HG02943 (cell line): Measurements from ENCODE around the gene ABHD3.
A peak's percentile ranks its signal among the peaks of the same experiment; 100 is the strongest.
"Not testable (repeated sequence)": the region's sequence is repeated elsewhere in the genome, so short reads cannot be mapped to it uniquely, and the experiment has no call there.

Source experiments
- ATAC-seq: cut with Tn5 transposase; IDR thresholded peaks from one replicate; pipeline ENCODE4 v1.9.1; 2021; ENCODE audit warnings: mild to moderate bottlenecking, low read depth, moderate library complexity; ENCODE audit not compliant: unreplicated experiment

ABHD3 gene, protein sequence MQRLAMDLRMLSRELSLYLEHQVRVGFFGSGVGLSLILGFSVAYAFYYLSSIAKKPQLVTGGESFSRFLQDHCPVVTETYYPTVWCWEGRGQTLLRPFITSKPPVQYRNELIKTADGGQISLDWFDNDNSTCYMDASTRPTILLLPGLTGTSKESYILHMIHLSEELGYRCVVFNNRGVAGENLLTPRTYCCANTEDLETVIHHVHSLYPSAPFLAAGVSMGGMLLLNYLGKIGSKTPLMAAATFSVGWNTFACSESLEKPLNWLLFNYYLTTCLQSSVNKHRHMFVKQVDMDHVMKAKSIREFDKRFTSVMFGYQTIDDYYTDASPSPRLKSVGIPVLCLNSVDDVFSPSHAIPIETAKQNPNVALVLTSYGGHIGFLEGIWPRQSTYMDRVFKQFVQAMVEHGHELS

DNA sequence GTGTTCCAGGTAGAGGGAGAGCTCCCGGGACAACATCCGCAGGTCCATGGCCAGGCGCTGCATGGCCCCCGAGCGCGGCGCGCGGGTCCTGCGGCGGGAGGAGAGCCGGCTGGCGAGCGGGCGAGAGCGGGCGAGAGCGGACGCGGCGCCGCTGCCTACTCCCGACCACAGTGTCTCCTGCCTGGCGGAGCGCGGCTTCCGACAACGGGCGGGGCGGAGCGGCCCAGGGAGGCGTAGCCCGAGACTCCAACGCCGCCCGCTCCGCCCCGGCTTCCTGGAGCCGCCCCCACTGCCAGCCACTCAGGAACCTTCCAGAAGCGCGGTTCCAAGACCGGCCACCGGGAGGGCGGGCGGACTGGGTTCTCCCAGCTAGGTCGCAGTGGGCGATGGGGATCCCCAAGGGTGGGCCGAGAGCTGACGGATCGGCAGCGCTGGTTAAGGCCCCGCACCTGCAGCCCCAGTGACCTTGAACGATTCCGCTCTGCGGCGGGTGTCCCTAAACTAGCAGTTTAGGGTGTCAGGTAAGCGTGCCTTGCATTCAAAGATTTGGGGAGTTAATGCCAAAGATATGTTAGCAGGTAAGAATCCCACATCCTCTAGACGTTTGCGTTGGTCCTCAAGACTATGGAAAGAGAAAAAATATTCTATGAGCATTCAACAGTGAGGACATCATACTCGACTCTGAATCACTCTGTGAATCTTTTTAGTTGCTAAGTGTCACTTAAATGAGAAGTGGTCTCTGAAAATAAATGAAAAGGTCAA, at the start of gene ABHD3:
TSS of gene ABHD3 (minus strand) at position 172 of the 762 bp plus-strand sequence. CDS start at position 63, 109 bp downstream.
- ATAC-seq, result peak; percentile 88

DNA sequence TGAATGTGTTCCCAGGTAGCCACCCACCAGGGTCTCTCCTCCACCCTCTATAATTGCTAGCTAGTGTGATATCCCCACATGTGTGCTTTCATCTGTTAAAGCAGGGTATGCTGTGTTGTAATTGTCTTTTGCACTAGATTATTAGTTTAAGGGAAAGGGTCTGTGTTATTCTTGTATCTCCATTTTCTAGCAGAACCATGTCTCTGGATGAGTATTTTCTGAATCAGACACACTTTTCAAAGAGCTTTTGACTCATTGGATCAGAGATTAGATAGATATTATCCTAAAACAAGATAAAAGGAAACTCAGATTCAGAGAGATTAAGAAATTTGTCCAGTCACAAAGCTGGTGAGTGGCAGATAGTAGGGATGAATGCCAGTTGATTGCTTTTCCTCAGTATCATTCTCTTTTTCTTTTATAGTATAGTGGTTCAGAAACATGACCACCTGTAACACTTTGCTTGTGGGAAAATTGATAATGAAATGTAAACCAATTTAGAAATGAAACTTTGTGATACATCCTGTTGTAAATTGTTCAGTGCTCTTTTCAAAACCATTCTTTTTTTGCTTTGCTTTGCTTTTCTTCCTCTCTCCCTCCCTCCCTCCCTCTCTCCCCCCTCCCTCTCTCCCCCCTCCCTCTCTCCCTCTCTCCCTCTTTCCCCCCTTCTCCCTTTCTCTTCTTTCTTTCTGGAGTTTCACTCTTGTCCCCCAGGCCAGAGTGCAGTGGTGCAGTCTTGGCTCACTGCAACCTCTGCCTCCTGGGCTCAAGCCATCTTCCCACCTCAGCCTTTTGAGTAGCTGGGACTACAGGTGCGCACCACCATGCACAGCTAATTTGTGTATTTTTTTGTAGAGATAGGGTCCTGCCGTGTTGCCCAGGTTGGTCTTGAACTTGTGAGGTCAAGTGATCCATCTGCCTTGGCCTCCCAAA, 43.5 kb upstream of the ABHD3 start:
- ATAC-seq, result no peak

DNA sequence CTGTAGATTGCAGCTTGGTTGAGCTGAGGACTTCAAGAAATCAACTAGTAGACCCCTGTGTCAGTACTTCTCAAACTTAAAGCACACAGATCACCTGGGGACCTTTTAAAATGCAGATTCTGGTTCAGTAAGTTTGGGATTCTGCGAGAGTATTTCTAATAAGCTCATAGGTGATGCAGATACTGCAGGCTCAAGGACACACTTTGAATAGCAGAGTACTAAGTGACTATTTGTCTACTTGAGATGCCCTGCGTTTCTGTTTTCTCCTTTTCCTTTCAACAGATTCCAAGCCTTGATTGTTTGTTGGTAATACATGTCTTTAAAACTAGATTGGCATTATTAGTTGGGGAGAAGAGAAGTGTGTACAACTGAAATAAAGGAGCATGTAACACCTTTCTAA, 42.7 kb upstream of the ABHD3 start:
- no peak for ATAC-seq

DNA sequence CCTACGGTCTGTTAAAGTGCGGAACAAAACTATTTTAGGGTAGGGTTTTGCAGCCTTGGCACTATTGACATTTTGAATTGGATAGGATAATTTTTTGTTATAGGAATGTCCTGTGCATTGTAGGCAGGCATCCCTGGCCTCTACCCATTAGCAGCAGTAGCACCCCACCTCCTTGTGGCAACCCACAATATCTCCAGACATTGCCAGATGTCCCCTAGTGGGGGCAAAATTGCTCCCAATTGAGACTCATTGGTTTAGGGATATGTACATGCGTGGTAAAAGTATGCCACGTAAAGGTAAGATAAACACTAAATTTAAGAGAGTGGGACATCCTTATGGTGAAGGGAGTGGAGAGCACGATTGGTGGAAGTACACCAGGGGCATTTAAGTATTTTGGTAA, 40.7 kb upstream of the ABHD3 start:
- no peak for ATAC-seq

DNA sequence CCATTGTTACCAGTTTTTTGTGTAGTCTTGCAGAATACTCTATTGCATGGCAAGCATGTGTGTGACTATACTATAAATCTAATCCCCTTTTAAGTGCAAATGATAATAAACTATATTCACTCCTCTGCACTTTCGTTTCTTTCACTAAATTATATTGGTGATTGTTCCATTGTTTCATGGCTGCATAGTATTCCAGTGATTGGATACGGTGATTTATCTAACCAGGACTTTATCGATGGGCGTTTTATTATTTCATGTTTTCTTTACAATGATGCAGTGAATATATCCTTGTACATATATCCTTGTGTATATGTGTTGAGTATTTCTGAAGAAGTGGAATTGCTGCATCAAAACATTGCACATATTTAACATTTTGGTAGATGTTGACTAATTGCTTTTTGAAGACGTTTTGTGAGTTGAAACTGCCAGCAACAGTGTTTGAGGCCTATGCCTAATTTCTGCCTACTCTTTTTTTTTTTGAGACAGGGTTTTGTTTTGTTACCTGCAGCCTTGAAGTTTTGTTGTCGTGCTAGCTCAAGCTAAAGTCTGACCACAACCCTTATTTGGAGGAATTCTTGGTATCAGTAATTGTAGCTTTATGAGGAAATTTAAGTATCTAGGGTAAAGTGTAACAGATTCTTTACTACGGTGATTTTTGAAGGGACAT, 38.7 kb upstream of the ABHD3 start:
- ATAC-seq, result no peak

DNA sequence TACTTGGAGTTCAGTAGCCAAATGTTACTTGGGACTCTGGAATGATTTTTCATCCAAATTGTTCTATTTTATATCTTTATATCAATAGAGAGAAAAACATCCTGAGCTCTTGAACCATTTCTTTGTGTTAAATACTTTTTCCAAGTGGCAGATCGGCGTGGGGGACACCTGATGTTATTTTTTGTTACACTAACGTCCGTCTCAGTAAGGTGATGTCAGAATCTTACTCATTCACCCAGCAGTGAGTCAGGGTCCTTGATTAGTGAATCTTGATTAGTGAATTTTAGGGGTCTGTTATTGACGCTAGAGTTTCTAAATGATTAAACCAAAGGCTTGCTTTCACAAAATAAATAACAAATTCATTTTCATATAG, 37.7 kb upstream of the ABHD3 start:
- ATAC-seq, result no peak

DNA sequence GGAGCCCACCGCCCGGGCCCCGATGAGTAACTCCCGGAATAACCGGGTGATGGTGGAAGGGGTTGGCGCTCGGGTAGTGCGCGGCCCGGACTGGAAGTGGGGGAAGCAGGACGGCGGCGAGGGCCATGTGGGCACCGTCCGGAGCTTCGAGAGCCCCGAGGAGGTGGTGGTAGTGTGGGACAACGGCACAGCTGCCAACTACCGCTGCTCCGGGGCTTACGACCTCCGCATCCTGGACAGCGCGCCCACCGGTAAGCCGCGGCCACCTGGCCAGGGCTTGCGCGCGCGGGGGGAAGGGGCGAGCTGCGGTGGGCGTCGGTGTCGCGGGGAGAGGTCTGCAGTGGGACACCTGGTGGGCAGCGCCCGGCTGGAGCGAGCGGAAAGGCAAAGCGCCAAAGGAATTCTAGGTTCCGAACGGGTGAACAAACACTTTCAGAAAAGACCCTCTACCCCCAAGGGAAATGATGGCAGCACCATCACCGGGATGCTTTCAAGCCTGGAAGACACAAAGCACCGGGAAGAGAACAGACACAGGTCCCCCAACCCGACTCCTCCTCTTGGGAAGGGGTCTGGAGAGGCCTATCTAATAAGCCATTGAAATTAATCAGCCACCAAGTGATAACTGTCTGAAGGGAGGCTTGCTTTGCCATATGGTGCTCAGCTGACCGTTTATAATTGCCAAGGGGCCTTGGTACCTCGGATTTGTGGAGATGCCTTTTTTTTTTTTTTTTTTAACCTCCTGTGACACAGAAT, 37.2 kb upstream of the ABHD3 start:
- ATAC-seq, result peak; percentile 19

DNA sequence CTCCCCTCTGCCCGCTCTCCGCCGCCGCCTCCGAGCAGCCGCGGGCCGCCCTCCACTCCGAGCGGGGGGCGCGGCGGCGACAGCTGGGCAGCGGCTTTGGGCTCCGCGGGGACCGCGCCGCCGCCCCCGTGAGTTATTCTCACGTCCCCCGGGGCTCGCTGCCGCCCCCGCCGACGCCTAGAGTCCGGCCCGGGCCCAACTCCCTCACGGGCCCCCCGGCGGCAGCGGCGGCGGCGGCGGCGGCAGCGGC, 36.7 kb upstream of the ABHD3 start:
- no peak for ATAC-seq

DNA sequence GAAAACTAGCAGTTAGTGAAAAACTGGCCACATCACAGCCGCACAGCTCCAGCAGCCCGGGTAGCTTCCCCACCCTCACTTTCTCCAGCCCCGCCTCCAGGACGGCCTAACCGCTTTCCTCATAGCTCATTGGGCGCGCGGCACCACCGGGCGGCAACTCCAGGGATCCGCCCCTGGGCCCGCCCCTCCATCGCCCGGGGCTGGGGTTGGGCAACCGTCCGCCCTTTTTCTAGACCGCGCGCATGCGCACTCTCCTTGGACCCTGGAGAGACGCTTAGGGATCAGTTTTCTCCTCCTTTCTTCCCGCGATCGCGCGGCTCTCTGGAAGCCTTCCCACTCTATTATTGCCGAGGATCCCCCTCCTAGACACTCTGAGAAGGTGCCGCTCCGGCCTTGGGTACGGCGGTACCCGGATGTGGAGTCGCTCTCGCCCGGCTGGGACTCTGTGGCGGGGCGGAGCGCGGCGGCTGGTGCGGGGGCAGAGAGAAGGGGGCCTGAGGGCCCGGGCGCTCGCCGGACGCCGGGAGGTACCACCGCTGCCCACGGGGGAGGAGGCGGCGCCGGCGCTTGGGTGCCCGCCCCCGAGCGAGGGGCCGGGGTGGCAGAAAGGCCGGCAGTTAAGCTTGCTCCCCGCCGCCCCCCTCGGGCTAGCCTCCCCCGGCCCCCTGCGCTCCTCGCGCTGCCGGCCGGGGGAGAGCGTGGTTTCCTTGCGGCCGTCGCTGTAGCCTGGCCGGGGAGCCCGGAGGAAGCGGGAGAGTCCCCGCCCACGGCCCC, 36.2 kb upstream of the ABHD3 start, which contains the start of gene MIB1:
TSS of gene MIB1 (plus strand) at position 255 of the 774 bp plus-strand sequence. CDS start 792 bp downstream, outside the sequence.
- ATAC-seq, result peak; percentile 94

DNA sequence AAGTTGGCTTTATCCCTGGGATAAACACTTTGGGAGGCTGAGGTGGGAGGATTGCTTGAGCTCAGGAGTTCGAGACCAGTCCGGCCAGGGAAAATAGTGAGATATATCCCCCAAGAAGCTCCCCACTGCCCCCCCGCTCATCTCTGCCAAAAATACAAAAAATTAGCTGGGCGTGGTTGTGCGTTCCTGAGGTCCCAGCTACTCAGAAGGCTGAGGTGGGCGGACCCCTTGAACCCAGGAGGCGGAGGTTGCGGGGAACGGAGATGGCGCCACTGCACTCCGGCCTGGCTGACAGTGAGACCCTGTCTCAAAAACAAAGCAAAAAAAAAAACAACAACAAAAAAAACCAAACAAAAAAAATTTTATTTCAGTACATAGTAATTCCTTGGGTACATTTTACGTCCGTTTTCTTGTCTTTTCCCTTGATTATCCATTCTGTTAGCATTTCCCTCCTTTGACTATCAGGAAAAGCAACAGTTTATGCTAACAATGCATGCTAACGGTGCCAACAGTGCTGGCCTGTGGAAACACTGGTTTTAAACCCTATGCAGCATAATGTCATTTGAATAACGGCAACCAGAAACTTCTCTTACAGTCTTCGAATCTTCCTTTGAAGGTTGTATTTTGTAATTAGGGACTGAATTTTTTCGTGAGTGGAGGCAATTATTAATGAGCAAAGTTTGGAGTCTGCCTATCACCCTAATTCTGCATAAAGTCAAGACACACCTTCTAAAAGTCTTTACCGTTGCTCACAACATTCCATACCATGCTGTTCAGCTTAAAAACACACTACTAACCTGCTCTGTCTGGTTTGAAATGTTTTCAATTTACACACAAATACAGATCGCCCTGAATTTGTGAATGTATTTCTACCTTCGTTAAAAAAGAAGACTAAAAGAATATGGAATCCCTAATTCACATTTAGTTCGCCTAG, 35.3 kb upstream of the ABHD3 start:
- peak; percentile 4 for ATAC-seq

DNA sequence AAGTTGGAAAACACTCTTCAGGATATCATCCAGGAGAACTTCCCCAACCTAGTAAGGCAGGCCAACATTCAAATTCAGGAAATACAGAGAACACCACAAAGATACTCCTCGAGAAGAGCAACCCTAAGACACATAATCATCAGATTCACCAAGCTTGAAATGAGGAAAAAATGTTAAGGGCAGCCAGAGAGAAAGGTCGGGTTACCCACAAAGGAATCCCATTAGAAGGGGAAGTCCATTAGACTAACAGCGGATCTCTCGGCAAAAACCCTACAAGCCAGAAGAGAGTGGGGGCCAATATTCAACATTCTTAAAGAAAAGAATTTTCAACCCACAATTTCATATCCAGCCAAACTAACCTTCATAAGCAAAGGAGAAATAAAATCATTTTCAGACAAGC, 32.4 kb upstream of the ABHD3 start:
- not testable (repeated sequence) for ATAC-seq

DNA sequence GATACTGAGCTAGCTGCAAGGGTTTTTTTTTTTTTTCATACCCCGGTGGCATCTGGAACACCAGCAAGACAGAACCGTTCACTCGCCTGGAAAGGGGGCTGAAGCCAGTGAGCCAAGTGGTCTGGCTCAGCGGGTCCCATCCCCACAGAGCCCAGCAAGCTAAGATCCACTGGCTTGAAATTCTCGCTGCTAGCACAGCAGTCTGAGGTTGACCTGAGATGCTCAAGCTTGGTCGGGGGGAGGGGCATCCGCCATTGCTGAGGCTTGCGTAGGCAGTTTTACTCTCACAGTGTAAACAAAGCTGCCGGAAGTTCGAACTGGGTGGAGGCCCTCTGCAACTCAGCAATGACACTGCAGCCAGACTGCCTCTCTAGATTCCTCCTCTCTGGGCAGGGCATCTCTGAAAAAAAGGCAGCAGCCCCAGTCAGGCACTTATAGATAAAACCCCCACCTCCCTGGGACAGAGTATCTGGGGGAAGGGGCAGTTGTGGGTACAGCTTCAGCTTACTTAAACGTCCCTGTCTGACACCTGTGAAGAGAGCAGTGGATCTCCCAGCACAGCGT, 31.0 kb upstream of the ABHD3 start:
- no peak for ATAC-seq

DNA sequence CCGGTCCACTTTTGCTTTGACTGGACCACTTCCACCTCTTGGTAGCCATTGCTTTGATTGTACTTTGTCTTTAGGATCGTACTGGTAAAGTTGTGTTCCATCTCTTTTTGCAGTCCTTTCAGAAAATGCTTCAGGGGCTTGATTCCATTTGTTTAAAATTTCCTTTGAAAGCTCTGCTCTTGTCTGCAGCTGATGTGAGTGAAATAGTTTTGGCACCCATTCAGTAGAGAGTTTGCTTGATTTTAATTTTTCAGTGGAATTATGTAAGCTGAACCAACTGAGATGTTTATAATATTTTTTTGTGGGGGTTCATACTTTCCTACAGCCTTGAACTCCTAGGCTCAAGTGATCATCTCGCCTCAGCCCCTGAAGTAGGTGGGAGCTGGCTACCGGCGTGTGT, 28.4 kb upstream of the ABHD3 start:
- ATAC-seq, result no peak

DNA sequence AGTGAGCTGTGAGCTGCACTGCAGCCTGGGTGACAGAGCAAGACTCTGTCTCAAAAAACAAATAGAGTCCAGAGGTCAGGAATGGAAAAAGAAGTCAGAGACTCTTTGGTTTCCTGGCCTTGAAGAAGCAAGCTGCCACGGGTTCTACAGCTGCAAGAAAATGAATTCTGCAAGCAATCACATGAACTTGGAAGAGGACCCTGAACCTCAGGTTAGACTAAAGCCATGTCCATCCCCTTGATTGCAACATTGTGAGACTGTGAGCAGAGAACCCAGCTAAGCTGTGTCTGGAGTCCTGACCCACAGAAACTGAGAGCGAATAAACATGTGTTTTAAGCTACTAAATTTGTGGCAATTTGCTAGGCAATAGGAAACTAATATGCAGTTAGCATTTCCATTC, 23.1 kb upstream of the ABHD3 start:
- no peak for ATAC-seq

DNA sequence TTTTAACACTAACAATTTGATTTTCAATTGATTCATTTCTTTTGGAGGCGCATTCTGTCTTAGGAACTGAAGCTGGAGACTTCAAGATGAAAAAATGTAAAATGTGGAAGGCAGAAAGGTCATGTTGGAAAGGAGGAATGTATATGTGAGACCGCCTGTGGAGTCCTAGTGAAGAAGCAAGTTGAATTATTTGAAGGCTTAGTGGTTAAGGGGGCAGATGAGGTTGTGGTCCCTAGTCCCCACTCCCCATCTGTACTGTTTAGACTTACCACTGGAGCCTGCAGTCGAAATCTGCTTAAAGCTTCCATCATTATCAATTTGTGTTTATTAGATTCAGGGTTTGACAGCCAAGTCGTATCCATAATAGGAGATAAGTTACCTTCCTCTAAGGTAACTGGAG, 20.6 kb upstream of the ABHD3 start:
- no peak for ATAC-seq

DNA sequence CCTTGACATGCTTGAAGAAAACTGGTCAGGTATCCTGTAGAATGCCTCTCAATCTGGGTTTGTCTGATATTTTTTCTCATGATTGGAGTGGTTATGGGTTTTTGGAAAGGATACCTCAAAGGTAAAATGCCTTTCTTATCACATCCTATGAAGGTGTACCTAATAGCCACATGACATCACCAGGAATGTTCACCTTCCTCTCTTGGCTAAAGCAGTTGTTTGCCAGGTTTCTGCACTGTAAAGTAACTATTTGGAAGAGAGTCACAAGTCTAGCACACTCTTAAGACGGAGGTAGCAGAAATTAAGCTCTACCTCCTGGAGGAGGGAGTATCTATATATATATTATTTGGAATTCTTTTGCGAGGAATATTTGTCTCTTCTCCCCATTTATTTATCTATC, 18.1 kb upstream of the ABHD3 start:
- ATAC-seq, result no peak

DNA sequence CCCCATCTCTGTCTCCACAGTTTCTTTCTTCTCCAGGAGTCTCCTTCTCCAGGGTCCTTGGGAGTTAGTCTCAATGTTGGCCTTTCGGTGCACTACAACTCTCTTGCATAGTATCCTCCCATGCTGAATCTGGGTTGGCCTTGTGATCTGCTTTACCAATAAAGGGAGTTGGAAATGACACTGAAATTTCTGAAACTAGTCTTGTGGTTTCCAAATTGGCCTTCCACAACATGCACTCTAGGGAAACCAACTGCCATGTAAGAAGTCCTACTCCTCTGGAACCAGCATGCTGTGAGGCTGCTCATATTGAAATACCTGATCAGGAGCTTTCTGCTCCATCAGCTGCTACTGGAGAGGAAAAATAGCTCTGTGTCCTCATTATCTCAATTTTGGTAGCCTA, 9.9 kb upstream of the ABHD3 start:
- no peak for ATAC-seq

DNA sequence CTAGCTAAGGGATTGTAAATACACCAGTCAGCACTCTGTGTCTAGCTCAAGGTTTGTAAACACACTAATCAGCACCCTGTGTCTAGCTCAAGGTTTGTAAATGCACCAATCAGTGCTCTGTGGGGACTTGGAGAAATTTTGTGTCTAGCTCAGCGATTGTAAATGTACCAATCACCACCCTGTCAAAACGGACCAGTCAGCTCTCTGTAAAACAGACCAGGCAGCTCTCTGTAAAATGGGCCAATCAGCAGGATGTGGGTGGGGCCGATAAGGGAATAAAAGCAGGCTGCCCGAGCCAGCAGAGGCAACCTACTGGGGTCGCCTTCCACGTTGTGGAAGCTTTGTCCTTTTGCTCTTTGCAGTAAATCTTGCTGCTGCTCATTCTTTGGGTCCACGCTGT, 2.6 kb upstream of the ABHD3 start:
- not testable (repeated sequence) for ATAC-seq
